HEK293 (cell line): ENCODE measurements around the gene NCMAP.

Experiments used
- CTCF ChIP-seq: fragments of 450-650 bp; formaldehyde crosslinking; IDR thresholded peaks from 2 replicates; pipeline ENCODE4 v1.5.1; 2016; ENCODE audit warnings: missing biosample characterization, missing genetic modification characterization
- HOXA7 ChIP-seq: sonication (generic); formaldehyde crosslinking; IDR thresholded peaks from 2 replicates; pipeline ENCODE4 v1.8.1; 2022; ENCODE audit warnings: missing genetic modification reagents, borderline replicate concordance
- MZF1 ChIP-seq: fragments of 450-650 bp; formaldehyde crosslinking; IDR thresholded peaks from 2 replicates; pipeline ENCODE4 v1.5.1; 2017; ENCODE audit warnings: missing biosample characterization, missing genetic modification characterization, borderline replicate concordance
- PRDM4 ChIP-seq: fragments of 450-650 bp; formaldehyde crosslinking; IDR thresholded peaks from 2 replicates; pipeline ENCODE4 v1.5.1; 2017; ENCODE audit warnings: missing biosample characterization, missing genetic modification characterization
- REST ChIP-seq: fragments of 450-650 bp; formaldehyde crosslinking; IDR thresholded peaks from 2 replicates; pipeline ENCODE4 v1.5.1; 2016; ENCODE audit warnings: missing biosample characterization, missing genetic modification characterization
- SETDB1 ChIP-seq: IDR thresholded peaks from one replicate; pipeline ENCODE4 v1.6.1; 2017; ENCODE audit warnings: mild to moderate bottlenecking, low read length, moderate library complexity, mixed read lengths; ENCODE audit not compliant: insufficient read length
- ZBTB11 ChIP-seq: fragments of 450-650 bp; formaldehyde crosslinking; conservative IDR thresholded peaks from 2 replicates; pipeline ENCODE4 v1.5.1; 2016; ENCODE audit warnings: low read depth, missing biosample characterization, missing genetic modification characterization
- ZNF112 ChIP-seq: fragments of 450-650 bp; formaldehyde crosslinking; IDR thresholded peaks from 2 replicates; pipeline ENCODE4 v1.5.0; 2017; ENCODE audit warnings: missing biosample characterization, missing genetic modification characterization
- ZNF26 ChIP-seq: fragments of 450-650 bp; formaldehyde crosslinking; IDR thresholded peaks from 2 replicates; pipeline ENCODE4 v1.5.1; 2016; ENCODE audit warnings: missing biosample characterization, missing genetic modification characterization
- ZNF350 ChIP-seq: fragments of 450-650 bp; formaldehyde crosslinking; IDR thresholded peaks from 2 replicates; pipeline ENCODE4 v1.5.0; 2017; ENCODE audit warnings: missing biosample characterization, mild to moderate bottlenecking, missing genetic modification characterization
- ZNF558 ChIP-seq: fragments of 450-650 bp; formaldehyde crosslinking; IDR thresholded peaks from 2 replicates; pipeline ENCODE4 v1.5.1; 2016; ENCODE audit warnings: missing biosample characterization, missing genetic modification characterization
- ZNF623 ChIP-seq: fragments of 450-650 bp; formaldehyde crosslinking; IDR thresholded peaks from 2 replicates; pipeline ENCODE4 v1.5.1; 2016; ENCODE audit warnings: missing biosample characterization, missing genetic modification characterization
- ZNF707 ChIP-seq: fragments of 450-650 bp; formaldehyde crosslinking; IDR thresholded peaks from 2 replicates; pipeline ENCODE4 v1.5.1; 2016; ENCODE audit warnings: missing biosample characterization, missing genetic modification characterization

GRCh38 chr1:24635195-24635843, 79.4 kb downstream of the NCMAP start:
- TF ChIP-seq SETDB1 (no peak), ZBTB11 (tag by site-specific recombination) (no peak), ZNF26 (no peak), CTCF (peak; percentile 50; the same call in 1 of the 2 replicates), REST (tag by site-specific recombination) (no peak), ZNF558 (no peak), MZF1 (no peak), HOXA7 (CRISPR knock-in tag) (no peak), ZNF350 (tag by site-specific recombination) (no peak), ZNF623 (tag by site-specific recombination) (no peak), PRDM4 (tag by site-specific recombination) (no peak), ZNF707 (tag by site-specific recombination) (no peak), ZNF112 (tag by site-specific recombination) (no peak)
